ENCODE results near the gene CPNE8. TPM values are rescaled to one million over a fixed set of nuclear protein-coding genes. Genes with fewer than 3 reads are reported as not detected.

The CPNE8 gene
- total and polyA plus RNA-seq, 10 of the 15 experiments (the other 5 are each of a cell fraction or from before 2014, with no cell fraction given), result 11.3 to 38.4 (median 18.9) TPM

DNA sequence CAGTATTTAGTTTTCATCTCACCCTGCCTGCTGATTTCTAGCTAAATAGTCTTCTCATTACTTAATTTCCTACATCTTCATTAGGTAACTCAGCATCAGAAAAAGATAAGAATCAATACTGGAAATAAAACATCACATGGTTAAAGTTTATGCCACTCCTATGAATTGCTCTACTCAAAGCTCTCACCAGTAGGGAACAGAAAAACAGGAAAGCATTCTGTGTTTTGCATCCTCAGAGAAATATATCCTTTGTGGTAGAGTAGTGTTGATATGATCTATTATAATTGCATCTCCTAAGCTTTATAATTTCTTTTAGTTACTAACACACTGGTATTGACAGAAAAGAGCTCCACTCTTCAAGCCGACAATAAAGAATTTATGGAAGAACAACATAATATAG, 9.9 kb downstream of the CPNE8 start:
- no peaks in the 10 kb centered on the region for H3K27me3 ChIP-seq (replicated peaks in 1 of 2; ENCODE audit: control insufficient read depth in 2 of 2, insufficient read depth in 2 of 2, low read length in 1 of 2)
- H2AFZ ChIP-seq (ENCODE audit: control insufficient read depth, low read depth, low read length), result no peak overlapping the region
- no peaks in the 10 kb centered on the region for H3K36me3 ChIP-seq (ENCODE audit: control insufficient read depth in 2 of 2, insufficient read depth in 2 of 2, low read length in 1 of 2)
- FAIRE-seq, result no peak
- H3K4me2 ChIP-seq (ENCODE audit: control insufficient read depth, insufficient read depth), result 0 out of 2 replicates have a peak overlapping the region, but pooled peaks have one; percentile 5
- no peak overlapping the region; the same call in 1 of the 2 replicates for H3K27ac ChIP-seq (ENCODE audit: control insufficient read depth, insufficient read depth)
- H4K20me1 ChIP-seq (ENCODE audit: control insufficient read depth, insufficient read depth), result no peaks in the 10 kb centered on the region
- POLR2A ChIA-PET, result interaction anchor here (0.9 to 4.5 kb wide), 6 partner anchors 9 to 124 kb away, joined by 3 to 36 read pairs (median 4); partner anchors contain the start of gene CPNE8
- no peak for ATAC-seq
- DNase-seq (ENCODE audit: low read depth, low spot score), result no peak
- H3K9me3 ChIP-seq (replicated peaks; ENCODE audit: control insufficient read depth, insufficient read depth, low read length), result no peaks in the 10 kb centered on the region
- SMC1A ChIA-PET (ENCODE audit: uncharacterized antibody, unreplicated experiment), result interaction anchor here (0.6 to 4.7 kb wide), 21 partner anchors 8 to 569 kb away, joined by 3 to 66 read pairs (median 5); partner anchors contain the start of gene CPNE8
- in situ Hi-C loops (cut with MboI), result loop anchor here (25.0 kb wide), 3 partner anchors 108 to 717 kb away; partner anchors contain the start of genes ABCD2 and KIF21A
- WGBS (ENCODE audit: insufficient coverage, insufficient replicate concordance, low lambda C conversion rate, missing lambda C conversion rate), result 48% methylated on average over 1 of the region's 1 CpG
- peaks cover 69% of the 10 kb centered on the region for H3K79me2 ChIP-seq (ENCODE audit: control insufficient read depth, insufficient read depth, low read length)
- no TSS peak for BruUV-seq (replicated peaks)
- intact Hi-C loops (cut with micrococcal nuclease; ENCODE audit: unreplicated experiment), result no loop called here
- RAD21 ChIA-PET (ENCODE audit: unreplicated experiment), result interaction anchor here (0.6 to 13.3 kb wide), 16 partner anchors 10 to 723 kb away, joined by 3 to 170 read pairs (median 5); partner anchors contain the start of genes ALG10B and CPNE8
- CTCF ChIA-PET, result interaction anchor here (0.9 to 5.7 kb wide), 10 partner anchors 8 to 209 kb away, joined by 3 to 32 read pairs (median 4); partner anchors contain the start of gene CPNE8
- no peaks in the 10 kb centered on the region; the same call in 1 of the 2 replicates for H3K4me1 ChIP-seq (ENCODE audit: control insufficient read depth, insufficient read depth, low read length)
- H3K4me3 ChIP-seq, result no peak overlapping the region
- no peak overlapping the region for H3K9ac ChIP-seq (ENCODE audit: control insufficient read depth, insufficient read depth, low read length)
- TF ChIP-seq STAT3 (IDR thresholded peaks at IDR 0.05; ENCODE audit: low read depth, low read length) (no peak), STAT1 (conservative IDR thresholded peaks at IDR 0.05) (no peak), PML (IDR thresholded peaks at IDR 0.05; ENCODE audit: low read length) (no peak), BRCA1 (IDR thresholded peaks at IDR 0.05; ENCODE audit: low read depth, low read length) (no peak), POLR2A (IDR thresholded peaks at IDR 0.05; ENCODE audit: low read depth, low read length) (no peak), EP300 (IDR thresholded peaks at IDR 0.05; ENCODE audit: borderline replicate concordance in 1 of 2, control insufficient read depth in 1 of 2, low read depth in 2 of 2, low read length in 2 of 2) (no peak), CEBPZ (IDR thresholded peaks at IDR 0.05; ENCODE audit: low read depth, low read length) (no peak), RAD51 (IDR thresholded peaks at IDR 0.05) (no peak), MYB (IDR thresholded peaks at IDR 0.05; ENCODE audit: borderline replicate concordance, low read depth, low read length) (no peak), ZNF592 (IDR thresholded peaks at IDR 0.05) (no peak), NFIC (IDR thresholded peaks at IDR 0.05; ENCODE audit: low read depth, low read length) (no peak), TCF12 (IDR thresholded peaks at IDR 0.05; ENCODE audit: low read depth, low read length) (no peak), ETV6 (conservative IDR thresholded peaks at IDR 0.05 in 1 of 2, IDR thresholded peaks at IDR 0.05 in 1 of 2; ENCODE audit: borderline replicate concordance in 1 of 2, low read depth in 1 of 2) (no peak), HCFC1 (IDR thresholded peaks at IDR 0.05; ENCODE audit: low read length) (no peak), SRF (IDR thresholded peaks at IDR 0.05; ENCODE audit: low read depth in 2 of 2, low read length in 2 of 2) (no peak)
- TF ChIP-seq, protein P1, sequence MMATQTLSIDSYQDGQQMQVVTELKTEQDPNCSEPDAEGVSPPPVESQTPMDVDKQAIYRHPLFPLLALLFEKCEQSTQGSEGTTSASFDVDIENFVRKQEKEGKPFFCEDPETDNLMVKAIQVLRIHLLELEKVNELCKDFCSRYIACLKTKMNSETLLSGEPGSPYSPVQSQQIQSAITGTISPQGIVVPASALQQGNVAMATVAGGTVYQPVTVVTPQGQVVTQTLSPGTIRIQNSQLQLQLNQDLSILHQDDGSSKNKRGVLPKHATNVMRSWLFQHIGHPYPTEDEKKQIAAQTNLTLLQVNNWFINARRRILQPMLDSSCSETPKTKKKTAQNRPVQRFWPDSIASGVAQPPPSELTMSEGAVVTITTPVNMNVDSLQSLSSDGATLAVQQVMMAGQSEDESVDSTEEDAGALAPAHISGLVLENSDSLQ (IDR thresholded peaks at IDR 0.05), result no peak
